ENCODE data around the gene NTSR2. TPM values are rescaled to one million over a fixed set of nuclear protein-coding genes. Genes with fewer than 3 reads are reported as not detected.

Gene NTSR2
- total RNA-seq, 1 experiment from 2014 or later = 0.36 TPM

DNA sequence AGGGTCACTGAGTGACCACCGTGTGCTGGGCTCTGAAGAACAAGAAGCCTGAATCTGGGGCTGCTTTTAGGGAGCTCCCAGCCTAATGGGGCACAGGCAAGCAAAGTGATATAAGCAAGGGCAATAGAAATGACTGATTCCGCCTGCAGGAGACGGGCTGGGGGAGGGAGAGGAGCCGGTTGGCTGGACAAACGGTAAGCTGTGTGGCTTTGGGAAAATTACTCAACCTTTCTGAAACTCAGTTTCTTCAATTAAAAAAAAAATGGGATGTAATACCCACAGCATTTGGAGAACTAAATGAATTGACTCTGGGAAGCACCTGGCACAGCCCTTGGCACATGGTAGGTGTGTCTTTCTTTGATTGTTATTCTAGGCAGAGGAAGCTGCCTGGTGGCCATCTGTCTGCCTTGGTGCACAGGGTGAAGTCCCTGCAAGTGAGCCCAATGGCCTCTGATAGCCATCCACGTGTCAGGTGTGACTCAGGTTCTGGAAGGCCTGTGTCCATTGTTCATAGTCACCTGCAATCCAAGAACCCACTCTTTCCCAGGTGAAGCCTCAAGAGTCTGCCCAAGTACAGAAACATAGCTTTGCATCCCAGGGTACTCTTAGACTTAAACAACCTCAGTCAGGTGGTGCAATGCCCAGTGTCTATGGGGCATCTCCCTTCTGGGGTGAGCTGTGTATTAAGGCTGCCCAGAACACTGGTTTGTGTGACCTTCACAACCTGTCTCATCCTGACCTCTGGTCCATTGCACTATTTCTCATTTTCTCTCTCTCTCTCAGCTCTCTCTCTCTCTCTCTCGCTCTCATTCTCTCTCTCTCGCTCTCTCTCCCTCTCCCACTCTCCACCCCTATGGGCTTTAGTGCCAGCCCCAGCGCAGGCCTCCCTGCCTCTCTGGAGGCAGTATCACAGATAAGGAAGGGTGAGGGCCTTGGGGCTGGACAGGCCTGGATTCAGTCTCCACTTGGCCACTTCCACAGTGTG, 30.0 kb upstream of the NTSR2 start:
- no peak for DNase-seq (ENCODE audit: low read depth)

GRCh38 chr2:11698009-11698922, 28.3 kb upstream of the NTSR2 start:
- DNase-seq (ENCODE audit: low read depth) = peak; percentile 91

- DNase-seq (ENCODE audit: low read depth) = peak; percentile 100
Observed at GRCh38 chr2:11697103-11697871, 27.3 kb upstream of the NTSR2 start.

- DNase-seq (ENCODE audit: low read depth) = no peak
Observed at GRCh38 chr2:11696736-11697102, 26.7 kb upstream of the NTSR2 start.

DNA sequence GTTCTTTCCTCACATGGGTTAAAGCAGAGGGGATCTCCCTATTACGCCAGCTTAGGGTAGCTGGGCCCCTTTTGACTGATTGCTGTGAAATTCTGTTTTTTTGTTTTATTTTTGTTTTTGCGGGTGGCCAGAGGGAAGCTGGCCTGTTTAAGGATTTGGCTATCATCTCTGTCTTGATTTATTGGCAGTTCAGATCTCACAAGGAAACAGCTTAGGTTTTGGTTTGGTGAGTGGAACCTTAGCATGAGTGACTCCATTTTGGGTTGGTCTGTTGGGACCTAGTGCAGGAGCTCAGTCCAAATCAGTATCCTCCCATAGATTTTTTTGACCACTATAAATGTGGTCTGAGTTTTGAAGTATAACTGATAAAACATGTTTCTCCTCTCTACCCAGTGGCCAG, 25.6 kb upstream of the NTSR2 start:
- DNase-seq (ENCODE audit: low read depth) = no peak

DNA sequence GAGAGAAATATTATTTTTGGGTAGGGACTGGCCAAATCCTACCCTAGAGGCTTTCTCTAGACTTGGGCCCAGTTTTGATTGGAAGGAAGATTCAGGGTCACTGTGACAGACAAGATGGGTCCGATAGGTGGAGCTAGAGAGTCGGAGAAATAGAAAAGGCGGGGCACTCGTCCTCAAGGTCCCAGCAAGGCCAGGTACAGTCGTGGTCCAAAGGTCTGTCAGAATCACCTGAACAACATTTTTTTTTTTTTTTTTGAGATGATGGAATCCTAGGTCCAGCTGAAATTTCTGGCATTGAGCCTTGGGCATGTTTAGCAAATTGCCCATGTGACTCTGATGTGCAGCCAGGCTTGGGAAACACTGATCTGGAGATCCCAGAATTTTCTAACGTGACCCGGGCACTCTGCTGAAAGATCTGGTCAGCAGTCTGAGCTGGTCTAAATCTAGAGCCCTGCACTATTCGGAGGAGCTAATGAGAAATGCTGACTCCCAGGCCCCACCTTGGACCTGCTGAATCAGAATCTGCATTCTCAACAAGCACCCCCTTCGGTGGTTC, 23.0 kb upstream of the NTSR2 start:
- DNase-seq (ENCODE audit: low read depth) = peak; percentile 67

DNA sequence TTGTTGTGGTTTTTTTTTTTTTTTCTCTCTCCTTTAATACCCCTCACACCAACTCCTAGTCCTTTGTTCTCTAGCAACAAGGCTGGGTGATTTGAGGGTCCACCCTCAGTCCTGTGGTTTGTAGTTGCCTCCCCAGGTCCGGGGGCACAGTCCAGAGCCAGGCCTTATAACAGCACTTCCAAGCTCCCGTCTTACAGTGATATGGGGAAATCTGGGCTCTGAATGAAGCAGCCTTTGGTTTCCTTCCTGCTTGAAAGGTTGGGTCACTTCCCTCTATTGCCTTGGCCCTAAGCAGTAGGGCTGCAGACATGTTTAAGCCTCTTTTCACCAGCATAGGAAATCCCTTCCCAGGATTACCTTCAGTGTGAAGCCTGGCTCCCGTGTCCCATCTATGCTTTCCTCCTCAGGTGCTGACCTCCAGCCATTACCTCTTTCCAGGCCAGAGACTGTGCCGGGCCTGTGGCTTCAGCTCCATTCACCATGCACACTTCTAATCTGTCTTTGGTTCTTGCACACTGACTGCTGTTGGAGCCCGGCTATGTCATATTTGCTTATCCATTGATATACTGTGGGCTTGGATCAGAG, 21.2 kb upstream of the NTSR2 start:
- DNase-seq (ENCODE audit: low read depth) = no peak

DNA sequence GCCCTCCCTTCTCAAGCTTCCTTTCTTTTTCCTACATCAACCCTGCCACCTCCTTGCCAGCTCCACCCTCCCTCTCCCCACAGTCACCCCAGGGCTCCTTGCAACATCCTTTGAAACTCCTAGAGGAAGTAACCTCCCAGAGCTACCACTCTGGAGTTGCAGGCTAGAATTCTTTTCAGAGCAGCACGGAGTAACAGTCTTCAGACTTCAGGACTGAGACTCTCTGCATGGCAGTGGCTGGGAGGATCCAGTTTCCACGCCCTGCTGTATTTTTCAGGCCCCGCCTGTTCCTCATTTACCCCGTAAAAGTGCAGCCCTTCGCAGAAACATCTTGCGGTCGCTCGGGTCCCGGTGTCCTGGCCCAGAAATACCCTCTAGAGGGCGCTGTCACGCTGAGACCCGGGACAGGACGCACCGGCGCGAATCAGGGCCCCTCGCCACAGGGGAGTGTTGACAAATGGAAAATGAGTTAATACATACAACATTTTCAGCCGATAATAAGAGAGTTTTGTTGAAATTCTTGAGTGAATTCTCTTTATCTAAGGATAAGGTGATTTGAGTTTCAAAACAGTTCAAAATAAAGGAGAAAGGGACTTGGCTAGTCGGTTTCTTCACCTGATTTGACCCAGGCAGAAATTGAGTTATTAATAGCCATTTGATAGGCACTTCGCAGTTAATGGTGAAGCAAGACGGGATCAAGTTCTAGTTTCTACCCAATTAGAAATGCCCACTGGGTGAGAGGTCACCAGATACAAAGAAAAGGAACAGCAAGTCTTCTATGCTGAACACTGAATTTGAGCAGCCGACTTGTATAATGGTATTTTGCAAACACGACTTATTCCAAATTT, 18.5 kb upstream of the NTSR2 start:
- peak; percentile 85 for DNase-seq (ENCODE audit: low read depth)

DNA sequence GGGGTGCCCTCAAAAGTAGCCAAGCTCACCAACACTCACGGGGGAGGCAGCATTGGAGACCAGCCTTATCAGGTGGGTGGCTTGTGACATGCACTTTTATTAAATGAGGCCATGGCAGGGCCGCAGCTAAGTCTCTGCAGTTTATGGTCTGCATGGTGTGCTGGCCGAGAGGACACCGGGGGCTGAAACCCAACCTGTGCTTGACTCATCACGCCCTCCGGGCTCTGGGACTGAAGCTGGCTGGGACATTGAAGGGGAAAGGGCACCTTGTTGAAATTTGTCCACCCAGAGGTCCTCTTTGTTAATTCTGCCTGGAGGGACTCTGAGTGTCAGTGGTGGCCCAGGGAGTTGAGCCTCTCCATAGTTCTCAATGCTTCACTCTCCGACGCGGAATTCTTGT, 17.7 kb upstream of the NTSR2 start:
- peak; percentile 55 for DNase-seq (ENCODE audit: low read depth)

DNA sequence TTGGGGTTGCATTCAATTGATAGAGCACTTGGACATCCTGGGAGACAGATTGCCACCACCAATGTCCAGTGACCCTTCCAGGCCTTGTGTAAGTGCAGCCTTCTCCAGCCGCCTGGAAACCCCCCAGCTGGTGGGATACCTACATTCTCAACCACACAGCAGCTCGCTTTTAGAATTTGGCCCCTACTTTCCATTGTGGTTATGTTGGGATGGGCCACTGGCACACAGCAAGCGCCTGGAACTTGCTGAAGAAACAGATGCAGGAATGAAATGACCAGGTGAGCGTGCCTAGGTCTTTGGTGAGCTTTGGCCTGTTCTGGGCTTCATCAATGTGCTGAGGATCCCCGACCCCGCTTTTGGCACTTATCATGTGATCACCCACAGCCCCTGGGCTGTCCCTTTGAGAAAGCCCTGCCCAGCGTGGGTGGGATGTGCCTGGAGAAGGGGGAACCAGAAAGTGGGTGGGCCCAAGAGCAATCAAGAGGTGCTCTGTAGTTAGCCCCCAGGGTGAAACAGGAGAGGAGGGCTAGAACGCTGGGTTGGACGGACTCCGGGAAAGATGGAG, 16.0 kb upstream of the NTSR2 start:
- DNase-seq (ENCODE audit: low read depth) = no peak

GRCh38 chr2:11684894-11685460, 15.0 kb upstream of the NTSR2 start:
- DNase-seq (ENCODE audit: low read depth) = no peak

- DNase-seq (ENCODE audit: low read depth) = no peak
Observed at GRCh38 chr2:11683966-11684365, 14.0 kb upstream of the NTSR2 start.

GRCh38 chr2:11683476-11683875, 13.5 kb upstream of the NTSR2 start:
- no peak for DNase-seq (ENCODE audit: low read depth)

DNA sequence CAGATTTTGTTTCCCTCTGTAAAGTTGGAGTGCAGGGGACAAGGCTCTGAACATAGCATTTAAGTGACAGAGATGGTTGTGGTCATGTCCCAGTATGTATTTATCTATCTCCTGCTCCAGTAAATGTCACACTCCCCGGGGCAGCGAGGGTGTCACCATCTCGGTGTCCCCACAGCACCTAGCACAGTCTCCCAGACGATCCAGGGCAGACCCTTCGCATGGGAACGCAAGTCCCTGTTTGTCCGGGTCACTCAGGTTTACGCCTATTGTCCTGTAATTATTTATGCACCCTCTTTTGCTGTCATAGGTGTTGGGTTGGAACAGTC, 12.6 kb upstream of the NTSR2 start:
- no peak for DNase-seq (ENCODE audit: low read depth)

- no peak for DNase-seq (ENCODE audit: low read depth)
Observed at GRCh38 chr2:11681722-11682589, 12.0 kb upstream of the NTSR2 start.

- DNase-seq (ENCODE audit: low read depth) = no peak
Observed at GRCh38 chr2:11680901-11681721, 11.1 kb upstream of the NTSR2 start.

DNA sequence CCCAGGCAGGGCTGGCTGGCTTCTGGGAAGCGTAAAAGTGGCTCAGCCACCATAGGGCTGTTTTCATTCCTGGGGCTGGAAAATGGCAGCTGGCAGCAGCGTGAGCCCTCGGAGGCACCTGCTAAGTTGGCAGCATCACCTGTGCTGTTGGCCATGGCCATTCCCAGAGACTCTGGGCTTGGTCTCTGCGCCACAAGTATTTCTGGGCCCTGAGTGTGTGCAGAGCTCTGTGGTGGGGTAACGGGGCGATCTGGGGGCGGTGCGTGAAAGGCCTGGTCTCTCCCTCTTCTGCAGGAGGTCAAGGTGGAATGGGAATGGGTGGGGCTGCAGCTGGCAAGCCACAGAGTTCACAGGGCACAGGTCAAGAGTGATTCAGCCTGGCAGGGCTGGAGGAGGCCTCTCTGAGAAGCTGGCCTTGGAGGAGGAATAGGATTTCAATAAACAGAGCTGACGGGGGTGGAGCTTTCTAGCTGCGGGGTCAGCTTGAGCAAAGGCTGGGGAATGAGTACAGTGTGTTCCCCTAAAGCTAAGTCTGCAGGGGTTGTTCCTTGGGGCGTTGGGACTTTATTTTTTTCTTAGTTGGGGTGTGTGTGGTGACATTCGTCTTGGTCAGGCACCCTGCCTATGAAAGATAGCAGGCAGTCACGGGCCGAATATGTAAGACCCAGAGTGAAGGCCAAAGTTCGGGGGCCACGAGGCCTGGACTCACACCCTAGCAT, 10.3 kb upstream of the NTSR2 start:
- DNase-seq (ENCODE audit: low read depth) = no peak

Data from RPMI7951 (cell line).